ENCODE data around the gene CELF4. TPM values are rescaled to one million over a fixed set of nuclear protein-coding genes. Genes with fewer than 3 reads are reported as not detected.

Gene CELF4
- total and polyA plus RNA-seq, 2 of the 4 experiments (the other 2 are of a cell fraction): not detected

- Histone ChIP-seq H3K56ac (ENCODE audit: extremely low read depth, insufficient read depth, low read length) (no peak overlapping the region), H4K20me1 (ENCODE audit: insufficient read depth, low read length) (no peaks in the 10 kb centered on the region), H3K27me3 (ENCODE audit: control insufficient read depth, insufficient read depth, low read length) (peaks cover 3% of the 10 kb centered on the region; the same call in 1 of the 2 replicates), H2BK5ac (ENCODE audit: low read depth, low read length, poor library complexity, severe bottlenecking) (no peak overlapping the region), H3K9me1 (ENCODE audit: insufficient read depth, low read length) (no peaks in the 10 kb centered on the region), H3K4me2 (ENCODE audit: low read depth, low read length) (no peak overlapping the region), H3K4ac (ENCODE audit: low read depth, low read length) (no peak overlapping the region), H3K9me3 (ENCODE audit: control insufficient read depth, insufficient read depth, low read length) (no peaks in the 10 kb centered on the region), H4K91ac (ENCODE audit: insufficient read depth, low read depth, low read length) (no peak overlapping the region), H2BK20ac (ENCODE audit: low read depth, low read length) (no peak overlapping the region), H2AK9ac (replicated peaks; ENCODE audit: low read depth, low read length, poor library complexity) (no peak overlapping the region), H3K4me1 (ENCODE audit: control insufficient read depth, insufficient read depth, low read length) (no peaks in the 10 kb centered on the region), H3K4me3 (ENCODE audit: insufficient read depth, low read depth, low read length) (no peak overlapping the region), H3K14ac (replicated peaks; ENCODE audit: low read depth, low read length) (no peak overlapping the region), H3K9ac (ENCODE audit: low read depth, low read length) (no peak overlapping the region), H4K8ac (ENCODE audit: low read depth in 2 of 2, low read length in 2 of 2) (no peak overlapping the region), H3K27ac (ENCODE audit: insufficient read depth, low read length) (no peak overlapping the region), H3K79me1 (ENCODE audit: low read depth in 1 of 2, low read length in 2 of 2) (no peaks in the 10 kb centered on the region), H3K36me3 (ENCODE audit: control insufficient read depth, insufficient read depth, low read length) (no peaks in the 10 kb centered on the region), H3K23ac (ENCODE audit: low read depth, low read length) (no peak overlapping the region), H2AK5ac (ENCODE audit: low read depth, low read length) (no peak overlapping the region), H2AFZ (replicated peaks; ENCODE audit: low read length, poor library complexity) (no peak overlapping the region), H2BK15ac (ENCODE audit: low read depth, low read length) (no peak overlapping the region), H3K18ac (ENCODE audit: low read depth, low read length) (no peak overlapping the region), H4K5ac (ENCODE audit: low read depth, low read length) (no peak overlapping the region), H2BK120ac (ENCODE audit: low read depth, low read length) (no peak overlapping the region)
- ATAC-seq (ENCODE audit: low read depth) (no peak), DNase-seq (no peak)
- no TSS peak for BruUV-seq (replicated peaks)
- intact Hi-C loops (cut with micrococcal nuclease) (no loop called here), dilution Hi-C loops (cut with HindIII; ENCODE audit: low sequenced_read_pairs, unreplicated experiment) (no loop called here), in situ Hi-C loops (cut with MboI; ENCODE audit: low sequenced_read_pairs) (no loop called here)
- CTCF ChIA-PET: no interaction called here
- POLR2A ChIA-PET (ENCODE audit: unreplicated experiment): no interaction called here
- 25% methylated on average over 1 of the region's 2 CpGs; no CpG with 5 or more reads in 1 of the 2 experiments for WGBS, 2 experiments (ENCODE audit: extremely low coverage in 2 of 2, insufficient read length in 1 of 2)
- no peak for TF ChIP-seq MAZ (IDR thresholded peaks at IDR 0.05; ENCODE audit: borderline replicate concordance, low read depth, low read length)
- no peak for TF ChIP-seq BHLHE40 (IDR thresholded peaks at IDR 0.05; ENCODE audit: low read depth, low read length)
- no peak for TF ChIP-seq RCOR1 (IDR thresholded peaks at IDR 0.05; ENCODE audit: insufficient replicate concordance, low read length)
- TF ChIP-seq USF2 (IDR thresholded peaks at IDR 0.05; ENCODE audit: low read depth, low read length): no peak
- TF ChIP-seq CHD1 (IDR thresholded peaks at IDR 0.05; ENCODE audit: low read depth, low read length): no peak
- TF ChIP-seq CTCF (conservative IDR thresholded peaks at IDR 0.05; ENCODE audit: low read depth, low read length): no peak
- no peak for TF ChIP-seq MXI1 (IDR thresholded peaks at IDR 0.05; ENCODE audit: borderline replicate concordance, low read depth, low read length)
- no peak for TF ChIP-seq FOS (IDR thresholded peaks at IDR 0.05; ENCODE audit: low read depth, low read length)
- no peak for TF ChIP-seq RFX5 (IDR thresholded peaks at IDR 0.05; ENCODE audit: low read depth, low read length)
- no peak for TF ChIP-seq ELK1 (IDR thresholded peaks at IDR 0.05; ENCODE audit: borderline replicate concordance, low read depth, low read length)
- no peak for TF ChIP-seq MAFK (IDR thresholded peaks at IDR 0.05; ENCODE audit: low read depth, low read length)
These were observed 53.2 kb downstream of the CELF4 start for GRCh38 chr18:37512400-37512799.
